Right renal pelvis (tissue), 4 donors: Measurements from ENCODE around the gene CEP85. TPM values are rescaled to one million over a fixed set of nuclear protein-coding genes. Genes with fewer than 3 reads are reported as not detected.

Source experiments
- DNase-seq, 4 donors: peaks; one replicate each; pipeline ENCODE4 v3.0.0-alpha.2; 2013; ENCODE audit warnings: low read depth in 4 of 4, low spot score in 3 of 4, missing footprints in 1 of 4
- polyA plus RNA-seq, 4 donors: library from polyadenylated mRNA; unstranded; fragments of 120-200 nt; gene quantifications; one replicate each; pipeline ENCODE4 v1.2.1, GENCODE V29; 2013; ENCODE audit not compliant: insufficient read length in 4 of 4

CEP85 gene, protein sequence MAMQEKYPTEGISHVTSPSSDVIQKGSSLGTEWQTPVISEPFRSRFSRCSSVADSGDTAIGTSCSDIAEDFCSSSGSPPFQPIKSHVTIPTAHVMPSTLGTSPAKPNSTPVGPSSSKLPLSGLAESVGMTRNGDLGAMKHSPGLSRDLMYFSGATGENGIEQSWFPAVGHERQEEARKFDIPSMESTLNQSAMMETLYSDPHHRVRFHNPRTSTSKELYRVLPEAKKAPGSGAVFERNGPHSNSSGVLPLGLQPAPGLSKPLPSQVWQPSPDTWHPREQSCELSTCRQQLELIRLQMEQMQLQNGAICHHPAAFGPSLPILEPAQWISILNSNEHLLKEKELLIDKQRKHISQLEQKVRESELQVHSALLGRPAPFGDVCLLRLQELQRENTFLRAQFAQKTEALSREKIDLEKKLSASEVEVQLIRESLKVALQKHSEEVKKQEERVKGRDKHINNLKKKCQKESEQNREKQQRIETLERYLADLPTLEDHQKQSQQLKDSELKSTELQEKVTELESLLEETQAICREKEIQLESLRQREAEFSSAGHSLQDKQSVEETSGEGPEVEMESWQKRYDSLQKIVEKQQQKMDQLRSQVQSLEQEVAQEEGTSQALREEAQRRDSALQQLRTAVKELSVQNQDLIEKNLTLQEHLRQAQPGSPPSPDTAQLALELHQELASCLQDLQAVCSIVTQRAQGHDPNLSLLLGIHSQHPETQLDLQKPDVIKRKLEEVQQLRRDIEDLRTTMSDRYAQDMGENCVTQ
- 10 to 100 TPM; 13.4 to 17.1 (median 15.9) TPM for polyA plus RNA-seq

DNA sequence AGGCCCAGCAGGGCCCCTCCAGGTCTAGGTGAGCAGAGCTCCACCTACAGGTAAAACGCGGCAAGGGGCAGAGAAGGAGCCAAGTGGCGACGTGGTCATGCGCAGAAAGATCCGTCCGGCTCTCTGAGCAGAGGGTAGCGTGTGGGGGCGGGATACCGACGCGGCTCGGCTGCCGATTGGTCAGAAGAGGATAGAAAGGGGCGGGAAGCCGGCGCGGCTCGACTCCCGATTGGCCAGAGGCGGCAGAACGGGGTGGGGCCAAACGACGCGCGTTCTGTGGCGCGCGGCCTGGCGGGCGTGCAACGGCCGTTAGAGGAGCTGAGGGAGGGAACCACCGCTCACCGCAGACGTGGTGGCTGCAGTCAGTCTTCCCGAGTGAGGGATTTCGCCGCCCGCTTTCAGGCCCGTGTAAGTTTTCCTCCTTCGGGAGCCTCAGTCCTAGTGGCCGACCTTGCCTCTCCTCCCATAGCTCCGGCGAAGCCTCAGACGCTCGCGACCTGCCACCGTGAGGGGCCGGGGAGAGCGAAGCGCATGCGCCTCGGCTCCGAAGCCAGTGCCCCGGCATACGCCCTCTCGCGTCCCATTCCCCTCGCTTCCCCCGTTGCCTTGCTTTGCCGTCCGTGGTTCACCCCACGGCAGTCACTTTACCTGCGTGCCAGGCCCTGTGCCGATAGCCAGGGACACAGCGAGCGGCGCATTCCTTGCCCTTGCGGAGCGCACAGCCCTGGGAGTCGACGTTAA lies at the start of gene CEP85:
CEP85 (plus strand) TSS at position 298 of the 741 bp plus-strand sequence. CDS start 5,584 bp downstream, outside the sequence.
- DNase-seq, result peak; percentile 92 to 98 (median 94)

GRCh38 chr1:26184883-26185282 lies 49.1 kb upstream of the CEP85 start:
- no peak for DNase-seq

GRCh38 chr1:26187882-26188281 lies 46.1 kb upstream of the CEP85 start:
- DNase-seq, result no peak

DNA sequence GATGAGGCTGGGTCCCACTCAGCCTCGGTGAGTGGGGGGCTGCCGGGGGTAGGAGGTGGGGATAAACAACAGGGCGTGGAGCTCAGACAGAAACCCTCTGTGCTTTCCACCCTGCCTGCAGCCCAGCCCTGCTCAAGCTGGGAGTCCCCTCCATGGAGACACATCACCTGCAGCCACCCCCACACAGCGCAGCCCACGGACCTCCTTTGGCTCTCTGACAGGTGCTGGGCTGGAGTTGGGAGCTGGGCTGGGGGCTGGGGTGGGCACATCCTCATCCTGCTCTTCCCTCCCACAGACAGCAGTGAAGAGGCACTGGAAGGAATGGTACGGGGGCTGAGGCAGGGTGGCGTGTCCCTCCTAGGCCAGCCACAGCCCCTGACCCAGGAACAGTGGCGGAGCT lies 45.5 kb upstream of the CEP85 start:
- no peak for DNase-seq

DNA sequence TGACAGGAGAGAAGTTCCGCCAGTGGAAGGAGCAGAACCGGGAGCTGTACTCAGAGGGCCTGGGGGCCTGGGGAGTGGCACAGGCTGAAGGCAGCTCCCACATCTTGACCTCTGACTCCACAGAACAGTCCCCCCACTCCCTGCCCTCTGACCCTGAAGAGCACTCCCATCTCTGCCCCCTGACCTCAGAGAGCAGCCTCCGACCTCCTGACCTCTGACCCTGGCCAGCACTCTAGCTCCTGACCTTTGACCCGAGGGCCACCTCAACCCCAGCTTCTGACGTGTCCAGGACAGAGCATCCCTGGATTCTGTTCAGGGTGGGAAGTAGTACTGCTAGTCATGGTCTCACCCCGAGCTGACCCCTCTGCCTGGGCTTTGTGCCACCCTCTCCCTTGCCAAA lies 44.7 kb upstream of the CEP85 start:
- DNase-seq, result no peak

GRCh38 chr1:26189751-26190275 lies 44.2 kb upstream of the CEP85 start:
- no peak for DNase-seq

DNA sequence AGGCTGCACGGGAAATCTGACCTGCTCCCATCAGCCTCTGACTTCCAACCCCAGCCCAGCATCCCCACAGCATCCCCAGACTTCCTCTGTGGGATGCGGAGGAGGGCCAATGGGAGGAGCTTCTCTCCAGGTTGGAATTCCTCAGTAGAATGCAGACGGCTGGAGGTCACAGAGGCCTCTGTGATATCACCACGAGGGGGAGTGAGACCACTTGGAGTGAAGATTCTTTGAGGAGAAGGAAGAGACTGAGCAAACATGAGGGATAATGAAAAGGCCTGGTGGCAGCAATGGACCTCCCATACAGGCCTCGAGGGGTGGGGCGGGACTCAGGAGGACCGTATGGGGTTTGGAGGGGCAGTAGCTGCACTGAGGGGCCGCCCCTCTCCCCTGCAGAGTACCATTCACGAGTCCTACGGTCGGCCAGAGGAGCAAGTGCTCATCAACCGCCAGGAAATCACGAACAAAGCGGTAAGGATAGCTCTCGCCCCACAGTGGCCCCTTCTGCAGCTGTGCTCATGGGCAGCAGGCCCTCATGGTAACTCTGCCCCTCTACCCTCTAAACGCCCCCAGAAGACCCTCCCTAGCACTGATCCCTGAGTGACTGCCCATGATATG lies 43.5 kb upstream of the CEP85 start, which contains the start of gene CATSPER4:
CATSPER4 (plus strand) TSS at position 230 of the 615 bp plus-strand sequence; CDS start at position 256, 26 bp downstream.
- DNase-seq, result no peak

- no peak for DNase-seq
Observed at GRCh38 chr1:26191739-26192138, 42.3 kb upstream of the CEP85 start.

DNA sequence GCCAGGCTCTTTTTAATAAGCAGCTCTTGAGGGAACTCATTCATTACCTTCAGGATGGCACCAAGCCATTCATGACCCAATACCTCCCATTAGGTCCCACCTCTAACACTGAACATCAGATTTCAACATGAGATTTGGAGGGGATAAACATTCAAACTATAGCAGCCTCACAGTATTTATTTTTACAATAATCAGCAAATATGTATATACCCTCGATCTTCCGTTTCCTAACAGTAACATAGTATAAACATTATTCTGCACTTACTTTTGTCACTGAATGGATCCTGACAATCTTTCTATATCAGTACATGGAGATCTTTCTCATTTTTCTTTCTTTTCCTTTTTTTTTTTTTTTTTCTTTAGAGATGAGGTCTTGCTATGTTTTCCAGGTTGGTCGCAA lies 38.2 kb upstream of the CEP85 start:
- no peak for DNase-seq

DNA sequence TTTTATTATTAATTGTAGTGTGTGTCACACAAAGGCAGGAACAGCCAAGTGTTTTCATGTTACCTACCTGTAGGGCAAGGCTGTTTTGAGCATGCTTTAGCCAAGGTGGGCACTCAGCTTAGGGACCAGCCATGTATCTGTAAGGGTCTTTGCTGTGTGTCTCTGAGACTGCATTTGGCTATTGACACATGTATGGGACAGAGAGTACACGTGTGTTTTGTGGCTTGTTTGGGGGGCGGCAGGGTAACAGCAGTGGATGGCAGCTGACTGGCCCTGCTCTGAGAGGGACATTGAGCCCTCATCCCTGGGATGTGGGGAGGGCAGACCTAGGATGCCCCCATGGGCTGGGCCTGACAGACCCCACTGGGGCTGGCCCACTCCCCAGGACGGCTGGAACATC lies 36.7 kb upstream of the CEP85 start:
- no peak for DNase-seq

- no peak for DNase-seq
Observed at GRCh38 chr1:26197813-26198212, 36.2 kb upstream of the CEP85 start.

GRCh38 chr1:26200413-26200812 lies 33.6 kb upstream of the CEP85 start:
- no peak for DNase-seq

DNA sequence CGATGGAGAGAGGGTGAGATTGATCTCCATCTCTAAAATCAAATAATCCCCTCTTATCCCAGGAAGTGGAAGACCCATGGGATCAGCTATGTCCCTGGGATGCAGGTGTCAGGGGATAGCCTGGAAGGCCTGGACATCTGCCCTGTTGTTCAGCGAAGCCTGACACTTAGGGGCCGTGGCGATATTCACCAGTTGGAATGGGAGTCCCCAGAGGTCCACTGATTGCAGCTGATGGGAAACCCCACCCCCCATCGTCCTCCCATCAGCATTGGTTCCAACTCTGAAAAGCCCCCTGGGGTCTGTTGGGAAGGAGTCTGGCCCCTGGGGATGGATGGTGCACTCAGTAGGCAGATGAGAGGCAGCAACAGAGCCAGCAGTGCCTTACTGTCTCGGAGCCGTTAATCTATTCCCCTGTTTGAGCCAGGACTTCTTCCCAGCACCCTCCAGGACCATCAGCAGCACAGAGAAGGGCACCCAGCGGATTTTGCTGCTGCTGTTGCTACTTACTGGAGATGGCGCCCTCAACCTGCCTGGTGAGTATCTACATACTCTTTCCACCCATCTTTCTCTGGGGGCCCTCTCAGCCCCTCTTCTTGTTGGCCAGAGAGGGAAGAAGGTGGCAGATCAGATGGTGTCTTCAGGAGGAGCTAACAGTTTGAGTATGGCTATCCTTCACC lies 30.2 kb upstream of the CEP85 start:
- no peak for DNase-seq

DNA sequence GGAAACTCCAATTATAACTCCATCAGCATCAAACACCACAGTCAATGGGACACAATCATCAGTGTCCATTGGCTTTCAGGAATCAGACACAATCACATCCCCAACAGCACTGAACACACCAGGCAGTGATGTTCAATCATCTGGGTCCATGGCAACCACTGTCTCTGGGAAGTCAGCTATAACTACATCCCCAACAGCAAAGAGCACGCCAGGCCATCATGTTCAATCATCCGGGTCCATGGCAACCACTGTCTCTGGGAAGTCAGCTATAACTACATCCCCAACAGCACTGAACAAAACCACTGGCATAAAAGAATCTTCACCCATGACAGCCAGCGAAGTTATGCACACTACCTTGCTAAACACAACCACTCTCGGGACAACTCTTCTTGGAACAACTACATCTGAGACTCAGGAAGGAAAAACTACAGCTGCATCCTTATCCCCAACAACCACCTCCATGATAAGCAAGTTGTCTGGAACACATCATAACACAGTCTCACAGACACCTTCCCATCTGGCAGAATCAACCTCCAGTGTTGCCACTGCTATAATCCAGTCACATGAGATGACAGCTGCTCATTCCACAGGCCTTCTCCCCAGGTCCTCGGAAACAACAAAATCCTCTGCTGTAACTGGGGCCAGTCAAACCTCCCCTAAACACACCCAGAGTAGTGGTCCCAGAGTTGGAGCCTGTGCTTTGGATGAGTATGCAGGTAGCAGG lies 23.7 kb upstream of the CEP85 start:
- no peak for DNase-seq

- no peak for DNase-seq
Observed at GRCh38 chr1:26212726-26213125, 21.3 kb upstream of the CEP85 start.

DNA sequence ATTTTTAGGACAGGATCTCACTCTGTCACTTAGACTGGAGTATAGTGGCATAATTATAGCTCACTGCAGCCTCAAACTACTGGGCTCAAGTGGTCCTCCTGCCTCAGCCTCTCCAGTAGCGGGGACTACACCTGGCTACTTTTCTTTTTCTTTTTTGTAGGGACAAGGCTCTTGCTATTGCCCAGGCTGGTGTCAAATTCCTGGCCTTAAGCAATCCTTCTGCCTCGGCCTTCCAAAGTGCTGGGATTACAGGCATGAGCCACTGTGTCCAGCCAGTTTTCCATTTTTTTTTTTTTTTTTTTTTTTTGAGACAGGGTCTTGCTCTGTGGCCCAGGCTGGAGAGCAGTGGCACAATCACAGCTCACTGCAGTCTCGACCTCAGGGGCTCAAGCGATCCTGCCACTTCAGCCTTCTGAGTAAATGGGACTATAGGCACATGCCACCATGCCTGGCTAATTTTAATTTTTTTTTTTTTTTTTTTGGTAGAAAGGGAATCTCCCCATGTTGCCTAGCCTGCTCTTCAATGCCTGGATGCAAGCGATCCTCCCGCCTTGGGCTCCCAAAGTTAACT lies 20.6 kb upstream of the CEP85 start:
- no peak for DNase-seq

DNA sequence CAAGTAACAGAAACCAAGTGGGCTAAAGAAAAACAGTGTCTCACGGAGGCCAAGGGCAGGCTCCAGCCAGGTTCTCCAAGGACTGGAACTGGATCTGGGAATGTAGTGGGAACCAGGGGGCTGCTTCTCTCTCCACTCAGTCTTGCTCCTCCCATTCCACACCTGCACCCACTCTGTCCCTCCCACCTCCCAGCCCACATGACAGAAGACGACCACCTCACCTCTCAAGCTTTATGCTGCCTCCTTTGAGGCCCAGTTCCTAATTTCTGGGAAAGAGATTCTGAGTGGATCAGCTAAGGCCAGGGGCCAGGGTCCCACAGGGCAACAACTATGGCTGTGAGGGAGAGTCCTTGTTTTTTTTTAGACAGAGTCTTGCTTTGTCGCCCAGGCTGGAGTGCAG lies 18.8 kb upstream of the CEP85 start:
- DNase-seq, result no peak

- no peak for DNase-seq
Observed at GRCh38 chr1:26218906-26219494, 15.0 kb upstream of the CEP85 start.
